Skeletal muscle tissue (tissue), 4 donors: ENCODE results near the gene PHACTR1. TPM values are rescaled to one million over a fixed set of nuclear protein-coding genes. Genes with fewer than 3 reads are reported as not detected.

Source experiments
- H3K27ac ChIP-seq: one replicate; pipeline ENCODE4 v1.7.0; 2013; ENCODE audit warnings: mild to moderate bottlenecking, low read depth, low read length, inconsistent platforms
- H3K27me3 ChIP-seq, 3 donors: one replicate each; pipeline ENCODE4 v1.7.0; 2013; ENCODE audit warnings: low read length in 3 of 3; ENCODE audit not compliant: control insufficient read depth in 3 of 3, insufficient read depth in 3 of 3
- H3K36me3 ChIP-seq, 3 donors: one replicate each; pipeline ENCODE4 v1.7.0; 2013; ENCODE audit warnings: low read length in 3 of 3; ENCODE audit not compliant: control insufficient read depth in 3 of 3, insufficient read depth in 3 of 3
- H3K4me1 ChIP-seq, 3 donors: one replicate each; pipeline ENCODE4 v1.7.0; 2013; ENCODE audit warnings: low read length in 3 of 3, mild to moderate bottlenecking in 3 of 3; ENCODE audit not compliant: control insufficient read depth in 3 of 3, insufficient read depth in 3 of 3
- H3K4me3 ChIP-seq, 3 donors: one replicate each; pipeline ENCODE4 v1.7.0; 2013; ENCODE audit warnings: low read length in 3 of 3
- H3K9ac ChIP-seq, 3 donors: one replicate each; pipeline ENCODE4 v1.7.0; 2013; ENCODE audit warnings: low read length in 3 of 3, mild to moderate bottlenecking in 3 of 3, moderate library complexity in 2 of 3, low read depth in 1 of 3
- H3K9me3 ChIP-seq, 3 donors: one replicate each; pipeline ENCODE4 v1.7.0; 2013; ENCODE audit warnings: low read length in 3 of 3; ENCODE audit not compliant: control insufficient read depth in 3 of 3
- total RNA-seq: library from RNA; depleted of rRNA; stranded (reverse); fragments of >200 nt; gene quantifications from one replicate; pipeline ENCODE4 v1.2.3, GENCODE V29; 2014
- donor health status: Osteomylitis.

Gene PHACTR1
- total RNA-seq, 1 donor from 2014 or later: 5.7 TPM

- Histone ChIP-seq H3K27ac (no peak overlapping the region), H3K9me3 (no peaks in the 10 kb centered on the region), H3K9ac (no peak overlapping the region), H3K36me3 (no peaks in the 10 kb centered on the region), H3K4me3 (no peak overlapping the region), H3K4me1 (no peaks in the 10 kb centered on the region), H3K27me3 (no peaks in the 10 kb centered on the region)
Observed at GRCh38 chr6:13001927-13002326, 285.4 kb downstream of the PHACTR1 start.

- Histone ChIP-seq H3K9me3 (no peaks in the 10 kb centered on the region), H3K36me3 (no peaks in the 10 kb centered on the region), H3K27me3 (no peaks in the 10 kb centered on the region), H3K9ac (no peak overlapping the region), H3K27ac (no peak overlapping the region), H3K4me3 (no peak overlapping the region), H3K4me1 (no peaks in the 10 kb centered on the region)
Observed at GRCh38 chr6:13004601-13005000, 288.0 kb downstream of the PHACTR1 start.

GRCh38 chr6:13005994-13006393, 289.4 kb downstream of the PHACTR1 start:
- H3K9ac ChIP-seq: no peak overlapping the region
- no peaks in the 10 kb centered on the region for H3K36me3 ChIP-seq
- H3K4me1 ChIP-seq: no peaks in the 10 kb centered on the region
- H3K4me3 ChIP-seq: no peak overlapping the region
- H3K27ac ChIP-seq: no peak overlapping the region
- H3K9me3 ChIP-seq: no peaks in the 10 kb centered on the region
- H3K27me3 ChIP-seq: peaks cover 0 to 5% (median 3%) of the 10 kb centered on the region in 3 donors

- H3K27ac ChIP-seq: no peak overlapping the region
Observed at GRCh38 chr6:13006578-13007300, 290.2 kb downstream of the PHACTR1 start.

GRCh38 chr6:13007744-13008143, 291.2 kb downstream of the PHACTR1 start:
- Histone ChIP-seq H3K4me3 (no peak overlapping the region), H3K36me3 (no peaks in the 10 kb centered on the region), H3K4me1 (peaks cover 0 to under 1% (median under 1%) of the 10 kb centered on the region in 3 donors), H3K27me3 (peaks cover 10 to 14% (median 12%) of the 10 kb centered on the region in 3 donors), H3K27ac (no peak overlapping the region), H3K9ac (no peak overlapping the region), H3K9me3 (no peaks in the 10 kb centered on the region)

More at GRCh38 chr6:13006578-13007300, 290.2 kb downstream of the PHACTR1 start:
- Histone ChIP-seq H3K4me1 (no peaks in the 10 kb centered on the region), H3K9ac (no peak overlapping the region), H3K9me3 (no peaks in the 10 kb centered on the region), H3K36me3 (no peaks in the 10 kb centered on the region), H3K27me3 (peaks cover 4 to 10% (median 7%) of the 10 kb centered on the region in 3 donors), H3K4me3 (no peak overlapping the region)

GRCh38 chr6:13009031-13009430, 292.5 kb downstream of the PHACTR1 start:
- Histone ChIP-seq H3K27ac (no peak overlapping the region), H3K9ac (no peak overlapping the region), H3K27me3 (peaks cover 19 to 22% (median 21%) of the 10 kb centered on the region in 3 donors), H3K4me3 (no peak overlapping the region), H3K4me1 (peaks cover 5 to 8% (median 8%) of the 10 kb centered on the region in 3 donors), H3K36me3 (no peaks in the 10 kb centered on the region), H3K9me3 (no peaks in the 10 kb centered on the region)

GRCh38 chr6:13009461-13009860, 292.9 kb downstream of the PHACTR1 start:
- Histone ChIP-seq H3K36me3 (no peaks in the 10 kb centered on the region), H3K4me1 (peaks cover 6 to 11% (median 8%) of the 10 kb centered on the region in 3 donors), H3K9ac (no peak overlapping the region), H3K27me3 (peaks cover 23 to 26% (median 26%) of the 10 kb centered on the region in 3 donors), H3K4me3 (no peak overlapping the region), H3K9me3 (no peaks in the 10 kb centered on the region), H3K27ac (no peak overlapping the region)

GRCh38 chr6:13011612-13012146, 295.1 kb downstream of the PHACTR1 start:
- H3K9me3 ChIP-seq: no peaks in the 10 kb centered on the region
- no peaks in the 10 kb centered on the region for H3K36me3 ChIP-seq
- H3K4me1 ChIP-seq: peaks cover 7 to 15% (median 8%) of the 10 kb centered on the region in 3 donors
- H3K27me3 ChIP-seq: peaks cover 28 to 40% (median 34%) of the 10 kb centered on the region in 3 donors
- H3K4me3 ChIP-seq: no peak overlapping the region
- no peak overlapping the region for H3K9ac ChIP-seq
- H3K27ac ChIP-seq: no peak overlapping the region

GRCh38 chr6:13012296-13012695, 295.7 kb downstream of the PHACTR1 start:
- no peak overlapping the region for H3K4me3 ChIP-seq
- no peaks in the 10 kb centered on the region for H3K9me3 ChIP-seq
- peaks cover 28 to 41% (median 34%) of the 10 kb centered on the region in 3 donors for H3K27me3 ChIP-seq
- H3K4me1 ChIP-seq: peaks cover 7 to 15% (median 8%) of the 10 kb centered on the region in 3 donors
- no peaks in the 10 kb centered on the region for H3K36me3 ChIP-seq
- H3K9ac ChIP-seq: no peak overlapping the region
- H3K27ac ChIP-seq: no peak overlapping the region

- Histone ChIP-seq H3K9me3 (no peaks in the 10 kb centered on the region), H3K4me3 (peak overlapping the region; percentile 67 to 69 (median 67)), H3K27me3 (peaks cover 28 to 41% (median 34%) of the 10 kb centered on the region in 3 donors), H3K27ac (no peak overlapping the region), H3K36me3 (no peaks in the 10 kb centered on the region), H3K9ac (no peak overlapping the region), H3K4me1 (peaks cover 7 to 15% (median 8%) of the 10 kb centered on the region in 3 donors)
Observed at GRCh38 chr6:13012977-13013680, 296.6 kb downstream of the PHACTR1 start.
